Nucleus accumbens (tissue), 56 donors: ENCODE data around the gene CYTH3.

Experiments
- DNase-seq, 56 donors: peaks; one replicate each; lab custom pipeline; 2025; lab: John Stamatoyannopoulos, UW

The CYTH3 gene

DNA sequence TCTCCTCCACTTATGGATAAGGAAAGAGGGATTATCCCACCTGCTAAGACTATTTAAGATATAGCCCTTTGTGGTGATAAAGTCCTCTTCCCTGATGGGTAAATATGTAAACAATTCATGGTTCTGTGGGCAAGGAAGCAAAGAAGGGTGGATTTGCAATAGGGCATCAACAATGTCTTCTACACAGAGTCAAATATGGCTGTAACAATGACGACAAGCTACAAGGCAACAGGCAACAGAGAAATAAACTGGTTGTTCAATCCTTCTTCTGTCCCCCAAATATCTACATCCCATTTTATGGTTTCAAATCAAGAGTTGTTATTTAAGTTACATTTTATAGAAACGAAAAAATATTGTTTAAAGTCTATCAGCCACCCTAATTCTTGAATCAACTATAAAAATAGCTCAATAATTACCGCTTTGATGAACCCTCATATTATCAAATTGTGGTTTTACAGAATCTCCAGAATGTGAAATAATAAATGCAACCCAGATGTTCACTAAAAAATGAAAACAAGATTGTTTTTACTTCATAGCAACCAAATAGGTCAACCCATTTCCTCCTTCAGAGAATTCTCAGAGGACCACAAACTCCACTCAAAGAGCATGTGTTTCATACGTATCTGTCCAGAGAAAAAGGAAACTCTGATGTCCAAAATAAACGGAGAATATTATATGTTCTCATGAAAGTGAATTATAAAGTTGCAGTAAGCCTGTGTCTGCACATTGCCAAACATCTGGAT is 13.8 kb downstream of the CYTH3 start:
- DNase-seq = no peak

DNA sequence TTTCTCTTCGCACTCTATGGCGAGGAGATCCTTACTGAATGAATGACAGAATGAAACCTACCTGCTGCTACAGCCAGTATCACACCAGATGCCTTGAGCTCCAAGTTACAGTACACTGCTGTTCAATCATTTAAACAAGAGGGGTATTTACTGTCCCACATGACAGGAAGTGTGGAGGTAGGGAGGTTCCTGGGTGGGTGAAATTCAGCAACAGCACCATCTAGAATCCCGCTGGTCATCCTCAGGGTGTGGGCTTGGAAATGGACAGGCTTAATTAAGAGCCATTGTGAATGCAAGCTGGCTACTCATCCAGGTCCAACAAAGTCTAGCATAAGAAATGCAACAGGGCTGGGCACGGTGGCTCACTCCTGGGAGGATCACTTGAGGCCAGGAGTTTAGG is 14.7 kb downstream of the CYTH3 start:
- no peak for DNase-seq

DNA sequence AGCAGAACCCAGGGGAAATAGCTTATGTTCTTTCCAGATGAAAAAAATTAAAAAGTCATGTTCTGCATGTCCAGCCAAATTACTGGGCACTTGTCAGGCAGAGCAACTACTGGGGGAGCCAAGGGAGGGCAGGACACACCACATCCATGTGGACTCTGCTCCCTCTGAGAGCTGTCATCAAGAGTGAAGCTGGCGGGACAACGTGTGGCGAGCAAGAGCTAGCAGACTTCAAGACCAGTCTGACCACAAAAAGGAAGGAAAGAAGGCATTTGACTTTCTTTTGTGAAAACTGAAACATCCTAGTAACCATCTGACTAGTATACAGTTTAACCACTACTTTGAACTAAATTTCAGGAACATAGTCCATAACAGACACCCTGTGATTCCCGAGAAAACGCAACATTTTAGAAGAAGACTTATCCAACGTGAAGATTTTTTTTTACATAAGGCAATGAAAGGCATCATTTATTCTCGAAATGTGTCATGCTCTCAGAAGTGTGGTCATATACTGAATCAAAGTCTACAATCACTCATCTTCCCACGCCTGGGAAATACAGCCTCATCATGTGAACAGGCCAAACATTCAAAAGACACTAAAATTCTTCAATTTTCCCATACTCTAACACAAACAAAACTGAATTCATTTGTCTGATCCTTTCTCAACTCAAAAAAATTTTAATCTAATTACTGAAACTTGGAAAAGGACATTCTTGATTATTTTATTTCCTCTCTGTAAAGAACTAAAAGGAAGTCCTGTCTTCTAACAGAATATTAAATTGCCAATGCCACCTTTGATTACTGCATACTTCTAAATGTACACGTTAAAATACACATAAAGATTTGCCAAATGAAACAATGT is 15.5 kb downstream of the CYTH3 start:
- no peak for DNase-seq

DNA sequence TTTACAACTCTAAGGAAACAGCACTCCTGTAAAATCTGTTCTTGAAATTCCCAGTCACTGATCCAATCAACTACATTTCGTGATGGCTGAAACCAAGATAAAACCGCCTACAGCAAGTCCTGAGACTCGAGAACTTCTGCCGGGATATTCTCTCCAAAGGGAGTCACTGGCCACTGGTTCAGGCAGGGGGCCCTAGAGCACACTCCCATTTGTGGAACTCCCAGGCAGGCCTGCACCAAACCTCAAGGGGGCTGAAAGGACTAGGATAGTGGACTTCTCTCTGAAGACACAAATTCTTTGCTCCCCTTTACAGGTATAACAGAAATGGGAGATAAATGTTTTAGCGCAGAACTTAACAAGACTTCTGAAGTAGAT is 16.3 kb downstream of the CYTH3 start:
- DNase-seq = no peak

DNA sequence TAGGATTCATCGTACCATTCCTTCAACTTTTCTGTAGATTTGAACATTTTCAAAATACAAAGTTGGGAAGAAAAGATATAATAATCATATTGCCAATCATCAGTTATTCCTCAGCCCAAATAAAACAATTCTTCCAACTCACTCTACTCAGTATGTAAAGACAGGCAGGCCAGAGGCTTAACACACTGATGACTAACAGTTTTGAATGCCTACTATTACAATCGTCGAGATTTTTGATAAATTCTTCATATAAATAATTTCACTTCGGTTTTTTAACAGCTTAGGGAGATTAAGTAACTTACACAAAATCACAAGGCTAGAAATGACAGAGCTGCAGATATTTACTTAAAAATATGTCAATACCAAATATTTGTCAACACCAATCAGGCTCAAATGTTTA is 17.6 kb downstream of the CYTH3 start:
- DNase-seq = no peak

DNA sequence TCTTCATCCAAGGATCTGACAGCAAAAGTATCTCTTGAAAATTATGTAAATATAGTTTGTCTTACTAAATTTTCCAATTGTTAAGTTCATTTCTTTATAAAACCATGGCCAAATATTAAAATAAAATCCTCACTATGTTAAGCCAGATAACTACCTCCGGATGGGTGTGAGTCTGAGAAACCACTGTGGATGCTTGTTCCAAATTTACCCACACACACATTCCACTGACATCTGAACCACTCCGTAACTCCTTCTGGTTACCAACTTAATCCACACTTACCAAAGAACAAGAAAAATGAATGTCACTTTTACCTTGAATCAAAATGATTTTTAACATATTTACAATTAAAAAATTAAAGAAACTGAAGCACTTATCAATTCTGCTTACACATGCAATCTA is 19.7 kb downstream of the CYTH3 start:
- no peak for DNase-seq

DNA sequence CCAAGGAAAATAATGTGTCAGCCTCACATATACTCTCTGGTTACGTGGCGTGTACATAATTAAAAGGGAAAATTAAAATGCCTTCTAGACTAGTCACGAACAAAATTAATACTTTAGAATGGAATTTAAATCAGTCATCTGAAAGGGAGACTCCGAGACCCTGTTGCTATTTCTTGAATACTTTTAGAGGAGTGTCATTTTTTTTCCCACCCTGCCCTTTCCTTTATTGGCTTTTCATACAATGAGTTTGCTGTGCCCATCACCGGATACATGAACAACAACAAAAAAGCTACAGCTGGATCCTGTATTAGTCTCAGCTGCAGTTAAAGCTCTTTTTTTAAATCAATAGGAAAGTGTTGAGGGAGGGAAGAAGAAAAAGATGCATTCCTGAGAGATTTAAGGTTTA is 20.1 kb downstream of the CYTH3 start:
- DNase-seq = no peak

DNA sequence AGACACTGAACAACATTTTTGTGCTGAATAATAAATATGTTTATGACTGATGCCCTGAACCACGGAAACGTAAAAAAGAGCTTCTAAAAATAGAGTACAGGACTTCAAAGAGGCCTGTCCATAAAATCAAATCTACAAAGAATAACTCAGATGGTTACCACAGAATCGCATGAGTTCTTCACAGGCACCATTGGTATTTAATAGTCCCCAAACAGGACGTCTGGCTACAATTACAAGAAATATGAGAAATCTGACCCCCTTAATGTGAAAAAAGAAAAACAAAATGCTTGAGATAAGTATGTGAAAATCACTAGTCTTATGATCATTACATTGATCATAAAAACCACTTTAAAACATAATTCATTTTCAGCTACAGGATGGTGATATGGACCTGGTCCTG is 20.8 kb downstream of the CYTH3 start:
- DNase-seq = no peak

DNA sequence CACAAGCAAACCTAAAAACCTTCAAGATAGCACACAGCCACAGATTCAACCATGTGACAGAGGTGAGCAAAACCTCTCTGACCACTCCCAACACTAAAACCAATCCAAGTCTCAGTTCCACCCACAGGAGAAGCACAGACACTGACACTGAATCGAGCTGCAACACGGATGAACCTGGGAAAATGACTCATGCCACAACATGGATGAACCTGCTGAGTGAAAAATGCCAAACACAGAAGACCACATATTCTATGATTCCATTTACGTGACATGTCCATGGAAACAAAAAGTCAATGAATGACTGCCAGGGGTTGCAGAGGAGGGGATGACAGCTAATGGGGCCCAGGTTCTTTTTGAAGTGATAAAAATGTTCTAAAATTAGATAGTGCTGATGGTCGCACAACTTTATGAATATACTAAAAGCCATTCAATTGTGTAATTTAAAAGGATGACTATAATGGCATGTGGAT is 22.0 kb downstream of the CYTH3 start:
- DNase-seq = no peak

DNA sequence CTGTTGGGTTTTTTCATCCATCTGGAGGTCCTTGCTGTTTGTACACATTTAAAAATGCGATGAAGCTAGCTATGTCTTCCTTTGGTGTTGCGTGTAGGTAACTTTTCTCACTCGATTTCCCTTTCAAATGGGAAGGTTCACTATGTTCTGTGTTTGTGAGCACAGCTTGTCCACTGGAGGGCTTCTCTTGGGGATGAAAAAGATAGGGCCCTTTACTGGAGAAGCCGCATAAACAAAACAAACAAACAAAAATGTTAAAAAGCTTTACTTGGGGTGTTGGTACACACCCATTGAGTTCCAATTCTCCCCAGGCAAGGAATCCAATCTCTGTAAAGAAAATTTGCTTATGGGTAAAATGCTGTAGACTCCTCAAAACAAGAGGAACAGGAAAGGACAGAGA is 23.4 kb downstream of the CYTH3 start:
- DNase-seq = no peak

DNA sequence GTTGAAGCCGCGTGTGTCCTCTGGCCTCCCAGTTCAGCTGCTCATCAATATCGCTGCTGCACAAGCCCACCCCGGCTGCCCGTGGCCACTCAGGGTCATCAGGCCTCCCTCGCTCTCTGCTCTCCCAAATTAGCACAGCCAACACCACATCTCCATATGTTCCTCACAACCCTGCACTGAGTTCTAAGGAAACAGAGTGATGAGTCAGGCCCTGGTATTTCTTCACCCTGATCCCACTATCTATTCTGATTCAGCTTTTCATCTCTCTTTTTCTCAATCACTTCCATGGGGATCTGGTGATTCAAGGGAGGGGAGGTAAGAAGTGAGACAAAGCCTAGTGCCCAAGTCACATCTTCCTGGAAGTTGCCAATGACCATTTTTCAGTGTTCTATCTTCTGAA is 23.8 kb downstream of the CYTH3 start:
- DNase-seq = no peak

DNA sequence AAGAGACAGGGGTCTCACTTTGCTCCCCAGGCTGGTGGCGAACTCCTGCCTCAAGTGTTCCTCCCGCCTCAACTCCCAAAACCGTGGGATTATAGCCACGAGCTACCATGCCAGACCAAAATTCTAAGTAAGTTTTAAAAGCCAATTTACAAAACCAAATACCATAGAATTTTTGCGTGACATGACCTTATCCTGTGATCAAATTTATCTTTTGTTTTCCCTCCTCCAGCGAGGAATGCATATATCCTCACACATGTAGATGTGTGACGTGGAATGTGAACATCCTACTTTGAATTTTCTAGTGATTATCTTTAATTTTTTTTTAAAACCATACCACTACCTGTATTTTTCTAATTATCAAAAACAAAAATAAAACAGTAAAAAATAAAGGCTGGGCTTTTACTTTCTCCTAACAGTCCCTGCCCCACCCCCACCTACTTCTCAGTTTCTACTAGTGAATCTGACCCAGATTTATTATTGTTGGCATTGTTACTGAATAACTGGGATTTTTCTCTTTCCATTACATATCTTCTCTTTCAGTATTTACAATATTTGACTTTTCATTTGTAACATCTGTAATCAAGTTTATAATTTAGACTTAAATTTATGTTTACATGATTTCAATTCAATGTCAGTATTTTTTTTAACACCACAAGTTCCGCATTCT is 26.0 kb downstream of the CYTH3 start:
- DNase-seq = no peak

DNA sequence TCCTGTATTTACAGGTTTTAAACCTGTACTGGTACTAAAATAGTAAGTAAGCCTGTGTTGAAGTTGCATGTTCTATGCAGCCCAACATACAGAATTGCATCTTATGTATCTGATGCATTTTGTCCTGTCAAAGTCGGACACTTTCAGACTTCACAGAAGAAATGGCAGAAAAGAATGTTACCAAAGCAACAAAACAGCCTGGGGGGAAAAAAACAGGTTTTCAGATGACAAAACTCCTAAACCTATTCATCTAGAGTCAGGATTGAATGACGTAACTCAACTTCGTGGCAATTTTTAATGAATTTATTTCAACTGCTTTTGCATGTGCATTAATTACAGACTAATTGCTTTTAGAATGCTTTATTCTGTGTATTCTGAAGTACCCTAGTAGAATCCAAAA is 28.4 kb downstream of the CYTH3 start:
- DNase-seq = no peak

DNA sequence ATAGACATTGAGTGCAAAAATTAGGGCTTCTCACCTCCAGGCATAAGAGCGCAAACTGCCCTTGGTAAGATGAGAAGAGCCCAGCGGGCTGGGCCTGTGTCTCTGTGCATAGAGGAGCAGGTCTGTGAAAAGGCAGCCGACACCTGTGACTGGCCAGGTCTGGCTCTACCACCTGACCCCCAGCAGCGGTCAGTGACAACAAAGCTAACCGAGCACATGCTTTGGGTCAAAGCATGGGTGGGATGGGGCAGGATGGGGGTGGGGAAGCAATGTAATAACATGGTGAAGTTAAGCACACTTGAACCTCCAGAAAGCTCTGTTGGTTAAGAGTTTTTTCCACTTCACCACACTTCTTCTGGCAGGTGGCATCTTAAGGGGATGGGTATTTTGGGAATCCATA is 29.3 kb downstream of the CYTH3 start:
- no peak for DNase-seq

DNA sequence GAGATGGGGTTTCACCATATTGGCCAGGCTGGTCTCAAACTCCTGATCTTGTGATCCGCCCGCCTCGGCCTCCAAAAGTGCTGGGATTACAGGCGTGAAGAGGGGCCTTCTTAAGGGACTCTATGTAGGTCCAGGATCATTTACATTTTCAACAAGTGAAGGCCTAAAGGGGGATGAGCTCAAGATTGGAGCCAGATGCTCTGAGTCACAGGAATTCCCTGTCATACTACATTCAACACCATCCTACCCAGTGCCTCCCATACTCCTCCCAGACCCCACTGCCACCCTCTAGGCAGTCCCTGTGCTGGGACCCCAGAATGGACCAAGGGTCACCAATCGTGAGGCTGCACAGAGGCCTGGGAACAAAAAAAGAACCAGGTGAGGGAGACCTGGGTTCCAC is 29.9 kb downstream of the CYTH3 start:
- no peak for DNase-seq

DNA sequence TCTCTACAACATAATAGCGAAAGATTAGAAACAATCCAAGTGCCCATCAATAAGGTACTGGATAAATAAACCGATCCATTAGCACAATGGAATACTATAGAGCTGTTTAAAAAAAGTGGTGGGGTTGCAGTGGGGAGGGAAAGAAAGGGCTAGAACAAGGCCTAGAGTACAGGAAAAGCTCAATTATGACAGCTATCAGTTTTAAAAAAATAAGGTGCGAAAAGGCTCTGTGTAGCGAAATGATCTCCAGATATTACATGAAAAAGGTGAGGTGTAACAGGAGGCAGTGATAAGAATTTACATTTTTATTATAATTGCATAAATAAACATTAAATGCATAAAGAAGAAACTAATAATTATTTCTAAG is 30.8 kb downstream of the CYTH3 start:
- DNase-seq = no peak

DNA sequence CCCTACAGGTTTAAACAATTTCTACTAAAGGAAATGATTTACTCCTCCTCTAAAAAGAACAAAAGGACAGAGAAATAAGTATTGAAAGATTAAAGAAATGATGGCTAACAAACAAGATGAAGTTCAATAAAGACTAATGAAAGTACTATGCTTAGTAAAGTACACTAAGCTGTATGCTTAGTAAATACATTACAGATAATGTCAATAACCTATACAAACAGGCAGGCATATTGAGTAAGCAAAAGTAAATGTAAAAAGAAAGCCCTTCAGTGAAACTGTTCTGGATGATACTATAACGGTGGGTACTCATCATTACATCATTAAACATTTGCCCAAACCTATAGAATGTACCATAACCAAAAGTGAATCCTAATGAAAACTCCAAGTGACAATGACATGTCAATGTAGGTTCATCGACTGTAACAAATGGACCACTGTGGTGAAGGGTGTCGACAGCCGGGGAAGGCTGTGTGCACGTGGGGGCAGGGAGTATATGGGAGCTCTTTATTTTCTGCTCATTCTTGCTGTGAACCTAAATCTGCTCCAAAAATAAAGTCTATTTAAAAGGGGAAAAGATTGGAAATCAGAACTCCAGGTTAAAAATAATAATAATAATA is 34.0 kb downstream of the CYTH3 start:
- DNase-seq = no peak

DNA sequence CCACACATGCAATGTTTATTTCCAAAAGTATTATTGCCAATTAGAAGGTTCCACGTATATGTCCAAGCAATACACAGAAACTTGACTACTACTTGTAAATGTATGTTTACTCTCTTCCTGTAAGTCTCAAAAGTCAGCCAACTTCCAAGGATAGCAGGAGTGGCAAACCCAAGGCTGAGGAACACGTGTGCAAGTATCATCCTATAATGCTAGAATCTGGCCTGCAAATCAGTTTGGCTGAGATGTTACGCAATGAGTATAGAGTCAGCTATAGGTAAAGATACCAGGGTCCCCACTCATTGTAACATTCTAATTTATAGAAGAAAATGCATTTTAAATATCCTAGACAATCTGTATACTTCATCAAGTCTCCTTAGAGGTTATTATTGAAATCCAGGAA is 34.7 kb downstream of the CYTH3 start:
- no peak for DNase-seq

DNA sequence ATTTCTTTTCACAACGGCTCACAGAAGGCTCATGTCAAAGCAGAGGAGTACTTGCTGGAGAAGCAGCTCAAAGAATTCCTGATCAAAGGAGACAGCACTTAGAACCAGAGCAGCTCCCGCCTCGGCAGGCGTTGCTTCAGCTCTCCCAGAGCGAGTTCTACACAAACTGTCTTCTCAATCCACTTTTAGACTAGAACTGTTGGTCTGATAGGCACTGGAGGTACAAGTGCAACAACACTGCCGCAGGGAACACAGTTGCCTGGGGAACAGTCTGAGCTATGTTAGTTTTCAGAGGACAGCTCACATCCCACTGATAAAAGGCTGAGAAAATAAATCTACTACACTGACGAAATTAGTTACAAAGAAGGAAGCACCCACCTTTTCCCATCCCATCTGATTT is 35.4 kb downstream of the CYTH3 start:
- peak in 14 of 56 donors; percentile 8 to 63 (median 31) for DNase-seq

DNA sequence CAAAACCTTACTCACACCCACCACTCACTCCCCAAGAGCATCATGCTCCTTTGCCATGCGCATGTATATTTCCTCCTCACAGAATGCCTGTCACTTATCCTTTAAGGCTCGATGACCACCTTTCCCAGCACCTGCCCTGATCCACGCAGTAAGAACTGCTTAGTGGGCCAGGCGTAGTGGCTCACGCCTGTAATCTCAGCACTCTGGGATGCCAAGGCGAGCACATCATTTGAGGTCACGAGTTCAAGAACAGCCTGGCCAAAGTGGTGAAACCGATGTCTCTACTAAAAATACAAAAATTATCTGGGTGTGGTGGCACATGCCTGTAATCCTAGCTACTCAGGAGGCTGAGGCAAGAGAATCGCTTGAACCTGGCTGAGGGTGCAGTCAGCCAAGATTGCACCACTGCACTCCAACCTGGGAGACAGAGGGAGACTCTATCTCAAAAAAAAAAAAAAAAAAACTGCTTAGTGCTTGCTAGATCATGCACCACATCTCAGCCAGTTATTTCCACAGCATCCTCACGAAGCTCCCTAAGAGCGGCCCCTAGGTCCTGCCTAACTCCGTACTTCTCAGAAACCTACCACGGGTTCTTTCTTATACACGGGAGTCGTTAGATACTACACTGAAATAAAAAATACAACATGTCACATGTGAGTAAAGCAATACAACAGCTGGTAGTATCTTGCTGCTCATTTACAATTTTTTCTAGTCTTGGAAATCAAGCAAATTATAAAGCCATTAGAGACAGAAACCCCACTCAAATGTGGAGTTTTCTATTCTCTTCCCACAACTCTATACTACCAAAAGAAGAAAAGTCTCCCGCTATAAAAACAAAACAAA is 37.2 kb downstream of the CYTH3 start:
- DNase-seq = no peak
